Body of pancreas (tissue), 4 donors: ENCODE measurements around the gene CAMK2B. TPM values are rescaled to one million over a fixed set of nuclear protein-coding genes. Genes with fewer than 3 reads are reported as not detected.

ENCODE experiments used
- ATAC-seq: fragments of 150-250 bp; one replicate; pipeline ENCODE4 v1.9.1; 2016
- DNase-seq, 4 donors: peaks; one replicate each; pipeline ENCODE4 v3.0.0-alpha.2; 2019
- H3K27ac ChIP-seq, 4 donors: fragments of 200-600 bp; sonication (generic); 1 replicate in 3 of 4; 2 replicates in 1 of 4; pipeline versions ENCODE4 v1.5.1 to v1.6.1; 2016 to 2019; ENCODE audit warnings: mild to moderate bottlenecking in 1 of 4, mixed read lengths in 1 of 4, moderate library complexity in 1 of 4
- H3K27me3 ChIP-seq, 2 donors: fragments of 200-600 bp; sonication (generic); one replicate each; pipeline ENCODE4 v1.6.0; 2016; ENCODE audit warnings: mild to moderate bottlenecking in 1 of 2
- H3K36me3 ChIP-seq, 2 donors: fragments of 200-600 bp; sonication (generic); replicated peaks in 1 of 2; 2 replicates each; pipeline ENCODE4 v1.5.1; 2016; ENCODE audit warnings: low read depth in 2 of 2; ENCODE audit not compliant: insufficient read depth in 1 of 2
- H3K4me1 ChIP-seq: fragments of 200-600 bp; sonication (generic); one replicate; pipeline ENCODE4 v1.6.0; 2016
- H3K4me3 ChIP-seq, 2 donors: fragments of 200-600 bp; sonication (generic); 1 replicate in 1 of 2; 2 replicates in 1 of 2; pipeline ENCODE4 v1.5.1; 2016 to 2019
- H3K9me3 ChIP-seq, 3 donors: fragments of 200-600 bp; sonication (generic); 1 replicate in 2 of 3; 2 replicates in 1 of 3; pipeline ENCODE4 v1.5.1; 2016
- POLR2A ChIP-seq, 3 donors: fragments of 450-650 bp; IDR thresholded peaks; one replicate each; pipeline ENCODE4 v1.6.1; 2016; ENCODE audit warnings: antibody characterized with exemption in 3 of 3, mild to moderate bottlenecking in 2 of 3
- WGBS, 2 donors: methylation state at CpG; one replicate each; pipeline ENCODE4 v1.1.5; 2017; 5-methylcytosine and 5-hydroxymethylcytosine counted together
- intact Hi-C: fragments of 100-400 bp; cut with DNase I; formaldehyde crosslinking; loops from one replicate; pipeline ENCODE4 v1.15.1; 2023
- total RNA-seq, 2 donors: library from RNA; depleted of rRNA; stranded (reverse); fragments of >200 nt; gene quantifications; one replicate each; pipeline ENCODE4 v1.1.0, GENCODE V29; 2016
- TF ChIP-seq, protein P1 (sequence below), 7 experiments: fragments of 450-650 bp in 4 of 7; fragments of 200-600 bp in 3 of 7; sonication (generic) in 3 of 7; IDR thresholded peaks; one replicate each; pipeline ENCODE4 v1.5.1; 2016 to 2019; ENCODE audit warnings: antibody characterized with exemption in 7 of 7

The CAMK2B gene
- total RNA-seq, 2 donors from 2014 or later, result 0.52 to 7.6 TPM

DNA sequence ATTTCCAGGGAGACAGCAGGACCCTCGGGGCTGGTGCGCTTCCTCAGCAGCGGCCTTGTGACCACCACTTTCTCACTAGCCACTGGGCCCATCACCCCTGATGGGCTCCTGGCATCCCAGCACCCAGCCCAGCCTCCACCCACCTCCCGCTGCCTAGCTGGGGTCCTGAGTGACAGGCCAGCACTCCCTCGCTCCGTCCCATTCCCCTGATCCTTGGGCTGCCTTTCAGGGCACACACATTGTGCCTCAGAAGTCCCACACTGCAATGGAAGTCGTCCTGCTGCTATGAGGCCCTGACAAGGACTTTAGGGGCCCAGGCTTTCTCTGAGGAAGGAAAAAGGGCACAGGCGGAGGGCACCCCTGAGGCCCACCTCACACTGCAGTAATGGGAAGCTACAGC, 12.4 kb downstream of the CAMK2B start:
- no peaks in the 10 kb centered on the region for H3K36me3 ChIP-seq
- ATAC-seq, result no peak
- H3K4me1 ChIP-seq, result peaks cover 8% of the 10 kb centered on the region
- no peaks in the 10 kb centered on the region for H3K9me3 ChIP-seq
- TF ChIP-seq, protein P1, sequence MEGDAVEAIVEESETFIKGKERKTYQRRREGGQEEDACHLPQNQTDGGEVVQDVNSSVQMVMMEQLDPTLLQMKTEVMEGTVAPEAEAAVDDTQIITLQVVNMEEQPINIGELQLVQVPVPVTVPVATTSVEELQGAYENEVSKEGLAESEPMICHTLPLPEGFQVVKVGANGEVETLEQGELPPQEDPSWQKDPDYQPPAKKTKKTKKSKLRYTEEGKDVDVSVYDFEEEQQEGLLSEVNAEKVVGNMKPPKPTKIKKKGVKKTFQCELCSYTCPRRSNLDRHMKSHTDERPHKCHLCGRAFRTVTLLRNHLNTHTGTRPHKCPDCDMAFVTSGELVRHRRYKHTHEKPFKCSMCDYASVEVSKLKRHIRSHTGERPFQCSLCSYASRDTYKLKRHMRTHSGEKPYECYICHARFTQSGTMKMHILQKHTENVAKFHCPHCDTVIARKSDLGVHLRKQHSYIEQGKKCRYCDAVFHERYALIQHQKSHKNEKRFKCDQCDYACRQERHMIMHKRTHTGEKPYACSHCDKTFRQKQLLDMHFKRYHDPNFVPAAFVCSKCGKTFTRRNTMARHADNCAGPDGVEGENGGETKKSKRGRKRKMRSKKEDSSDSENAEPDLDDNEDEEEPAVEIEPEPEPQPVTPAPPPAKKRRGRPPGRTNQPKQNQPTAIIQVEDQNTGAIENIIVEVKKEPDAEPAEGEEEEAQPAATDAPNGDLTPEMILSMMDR (IDR thresholded peaks at IDR 0.05), result no peak
- no peak for TF ChIP-seq POLR2A (IDR thresholded peaks at IDR 0.05)
- no peak for DNase-seq
- no peak overlapping the region for H3K27ac ChIP-seq
- intact Hi-C loops, result no loop called here
- no peaks in the 10 kb centered on the region for H3K27me3 ChIP-seq
- WGBS, 2 donors, result 78 to 81% methylated on average over 8 of the region's 8 CpGs
- H3K4me3 ChIP-seq, result no peak overlapping the region

DNA sequence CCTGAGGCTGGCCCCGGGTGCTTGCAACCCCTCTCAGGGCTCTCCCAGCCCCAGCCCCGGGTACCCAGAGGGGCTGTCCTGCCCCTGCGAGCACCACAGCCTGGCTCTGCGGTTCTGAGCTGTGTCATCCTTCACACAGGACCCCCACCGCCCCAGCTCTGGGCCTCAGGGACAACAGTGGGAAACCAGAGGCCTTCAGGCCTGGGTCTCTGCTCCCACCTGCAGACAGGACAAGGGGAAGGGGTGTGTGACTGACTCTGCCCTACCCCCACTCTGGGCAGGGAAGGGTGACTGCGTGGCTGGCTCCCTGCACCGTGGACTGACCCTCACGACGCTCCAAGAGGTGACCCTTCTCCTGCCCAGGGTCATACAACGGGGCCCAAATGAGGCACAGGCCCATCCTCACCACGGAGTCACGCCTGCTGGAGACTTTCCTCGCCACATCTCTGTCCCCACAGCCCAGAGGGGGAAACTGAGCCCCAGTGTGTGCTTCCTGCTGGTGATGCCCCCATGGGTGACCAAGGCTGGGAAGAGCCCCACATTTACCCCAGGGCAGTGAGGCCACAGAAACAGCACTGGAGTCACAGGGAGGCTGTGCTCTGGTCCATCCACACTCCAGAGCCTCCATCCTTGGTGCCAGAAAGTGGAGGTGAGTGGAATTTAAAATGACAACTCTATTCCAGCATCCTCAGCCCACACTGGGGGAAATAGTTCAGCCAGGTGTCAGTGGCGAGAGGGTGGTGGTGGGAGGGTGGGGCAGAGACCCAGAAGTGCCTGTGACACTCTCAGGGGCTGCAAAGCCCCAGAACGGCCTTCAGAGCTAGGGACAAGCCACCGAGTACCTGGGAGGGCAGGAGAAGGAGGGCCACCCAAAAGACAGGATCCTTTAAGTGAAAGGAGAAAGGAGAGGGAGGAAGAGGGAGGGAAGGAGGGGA, 13.6 kb downstream of the CAMK2B start:
- DNase-seq (no peak), ATAC-seq (no peak)
- WGBS, 2 donors, result 80 to 86% methylated on average over 13 to 16 of the region's 16 CpGs
- no peak overlapping the region for H3K4me3 ChIP-seq
- intact Hi-C loops, result no loop called here
- TF ChIP-seq, protein P1 (IDR thresholded peaks at IDR 0.05), result no peak
- TF ChIP-seq POLR2A (IDR thresholded peaks at IDR 0.05), result no peak
- no peaks in the 10 kb centered on the region for H3K27me3 ChIP-seq
- H3K27ac ChIP-seq, result no peak overlapping the region
- peaks cover 8% of the 10 kb centered on the region for H3K4me1 ChIP-seq
- no peaks in the 10 kb centered on the region for H3K9me3 ChIP-seq
- H3K36me3 ChIP-seq, result no peaks in the 10 kb centered on the region

DNA sequence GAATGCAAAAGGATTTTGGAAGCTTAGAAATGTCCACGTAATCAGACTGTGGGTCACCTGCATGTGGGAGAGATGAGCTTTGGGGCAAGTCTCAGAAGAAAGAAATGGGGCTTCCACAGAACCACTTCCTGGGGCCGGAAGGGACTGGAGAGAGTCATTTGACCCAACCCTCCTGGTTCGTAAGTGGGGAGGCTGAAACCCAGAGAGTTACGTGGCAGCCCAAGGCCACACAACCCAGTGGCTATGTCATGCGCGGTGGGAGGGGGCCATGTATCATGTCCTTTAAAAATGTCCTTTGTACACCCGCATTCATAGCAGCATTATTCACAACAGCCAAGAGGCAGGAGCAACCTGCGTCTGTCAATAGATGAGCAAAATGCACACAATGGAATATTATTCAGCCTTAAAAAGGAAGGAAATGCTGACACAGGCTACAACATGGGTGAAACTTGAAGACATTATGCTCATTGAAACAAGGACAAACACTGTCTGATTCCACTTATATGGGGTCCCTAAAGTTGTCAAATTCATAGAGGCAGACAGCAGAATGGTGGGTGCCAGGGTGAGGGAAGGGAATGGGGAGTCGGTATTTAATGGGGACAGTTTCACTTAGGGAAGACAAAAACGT, 15.1 kb downstream of the CAMK2B start:
- 69 to 72% methylated on average over 10 of the region's 10 CpGs for WGBS, 2 donors
- Histone ChIP-seq H3K27ac (no peak overlapping the region), H3K9me3 (no peaks in the 10 kb centered on the region), H3K36me3 (no peaks in the 10 kb centered on the region), H3K4me3 (no peak overlapping the region), H3K27me3 (no peaks in the 10 kb centered on the region), H3K4me1 (peaks cover 8% of the 10 kb centered on the region)
- DNase-seq (no peak), ATAC-seq (no peak)
- no peak for TF ChIP-seq POLR2A (IDR thresholded peaks at IDR 0.05)
- TF ChIP-seq, protein P1 (IDR thresholded peaks at IDR 0.05), result no peak
- intact Hi-C loops, result no loop called here

DNA sequence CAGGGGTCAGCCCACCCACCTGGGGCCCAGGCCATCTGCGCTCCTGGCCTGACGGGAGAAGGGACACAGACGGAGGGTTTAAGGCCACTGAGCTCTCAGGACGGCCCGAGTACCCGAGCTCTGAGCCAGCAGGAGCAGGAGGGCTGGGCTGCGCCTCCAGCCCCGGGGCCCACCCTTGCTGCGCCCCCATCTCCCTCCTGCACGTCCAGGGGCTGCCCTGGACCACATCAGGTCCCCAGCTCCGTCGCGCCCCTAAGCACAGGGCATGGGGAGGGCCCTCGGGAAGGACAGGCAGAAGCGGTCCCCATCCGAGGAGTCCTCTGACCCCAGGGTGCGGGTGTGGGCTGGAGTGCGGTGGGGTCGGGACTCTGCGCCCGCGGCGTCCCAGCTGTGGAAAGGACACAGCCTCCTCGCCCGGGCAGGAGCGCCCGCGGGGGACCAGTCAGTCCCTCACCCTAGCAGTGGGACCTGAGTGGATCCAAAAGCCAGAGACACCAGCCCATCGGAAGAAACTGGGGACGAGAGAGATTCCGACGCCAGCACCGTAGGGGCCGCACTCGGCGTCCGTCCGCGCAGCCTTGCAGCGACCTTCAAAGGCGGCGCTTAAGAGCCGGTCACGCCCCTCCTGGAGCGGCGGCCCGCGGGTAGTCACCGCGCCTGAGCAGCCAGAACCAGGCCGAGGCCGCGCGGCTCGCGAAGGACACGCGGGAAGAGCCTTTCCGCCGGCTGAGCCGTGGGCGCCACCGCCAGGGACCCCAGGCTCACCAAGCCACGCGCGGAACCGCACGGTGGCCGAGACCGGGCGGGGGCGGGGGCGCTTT, 15.9 kb downstream of the CAMK2B start:
- Histone ChIP-seq H3K9me3 (no peaks in the 10 kb centered on the region), H3K27ac (no peak overlapping the region), H3K27me3 (no peaks in the 10 kb centered on the region), H3K4me3 (peak overlapping the region in 1 of 2 donors; percentile 1), H3K4me1 (peaks cover 8% of the 10 kb centered on the region), H3K36me3 (no peaks in the 10 kb centered on the region)
- DNase-seq (peak; percentile 42 to 68 (median 59)), ATAC-seq (peak; percentile 81)
- TF ChIP-seq, protein P1 (IDR thresholded peaks at IDR 0.05), result no peak
- TF ChIP-seq POLR2A (IDR thresholded peaks at IDR 0.05), result peak in 1 of 3 donors; percentile 14
- 16% methylated on average over 69 of the region's 73 CpGs; no CpG with 5 or more reads in 1 of the 2 donors for WGBS, 2 donors
- intact Hi-C loops, result no loop called here
